NB4 (cell line): ENCODE data around the gene COLEC11.

Experiments
- POLR2A ChIP-seq: IDR thresholded peaks from 2 replicates; pipeline ENCODE4 v1.6.1; 2011; ENCODE audit warnings: mild to moderate bottlenecking; ENCODE audit not compliant: insufficient read length; ENCODE audit errors: extremely low read depth
- TF ChIP-seq, protein P1 (sequence below): IDR thresholded peaks from one replicate; pipeline ENCODE4 v1.5.1; 2012; ENCODE audit warnings: low read depth, low read length

GRCh38 chr2:3654011-3654410 is 59.1 kb downstream of the COLEC11 start:
- no peak for TF ChIP-seq POLR2A
- TF ChIP-seq, protein P1, sequence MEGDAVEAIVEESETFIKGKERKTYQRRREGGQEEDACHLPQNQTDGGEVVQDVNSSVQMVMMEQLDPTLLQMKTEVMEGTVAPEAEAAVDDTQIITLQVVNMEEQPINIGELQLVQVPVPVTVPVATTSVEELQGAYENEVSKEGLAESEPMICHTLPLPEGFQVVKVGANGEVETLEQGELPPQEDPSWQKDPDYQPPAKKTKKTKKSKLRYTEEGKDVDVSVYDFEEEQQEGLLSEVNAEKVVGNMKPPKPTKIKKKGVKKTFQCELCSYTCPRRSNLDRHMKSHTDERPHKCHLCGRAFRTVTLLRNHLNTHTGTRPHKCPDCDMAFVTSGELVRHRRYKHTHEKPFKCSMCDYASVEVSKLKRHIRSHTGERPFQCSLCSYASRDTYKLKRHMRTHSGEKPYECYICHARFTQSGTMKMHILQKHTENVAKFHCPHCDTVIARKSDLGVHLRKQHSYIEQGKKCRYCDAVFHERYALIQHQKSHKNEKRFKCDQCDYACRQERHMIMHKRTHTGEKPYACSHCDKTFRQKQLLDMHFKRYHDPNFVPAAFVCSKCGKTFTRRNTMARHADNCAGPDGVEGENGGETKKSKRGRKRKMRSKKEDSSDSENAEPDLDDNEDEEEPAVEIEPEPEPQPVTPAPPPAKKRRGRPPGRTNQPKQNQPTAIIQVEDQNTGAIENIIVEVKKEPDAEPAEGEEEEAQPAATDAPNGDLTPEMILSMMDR = no peak
